GM12878 (cell line): Measurements from ENCODE around the gene BCL2. TPM values are rescaled to one million over a fixed set of nuclear protein-coding genes. Genes with fewer than 3 reads are reported as not detected.

Experiments
- ATAC-seq: fragments of 200-7000 bp; cut with Tn5 transposase; 3 replicates; pipeline ENCODE4 v1.9.1; 2020; ENCODE audit warnings: mild to moderate bottlenecking, moderate library complexity
- BruUV-seq: library from RNA; stranded (reverse); fragments of 400-500 nt; replicated peaks from 2 replicates; lab custom pipeline; 2021; lab: Mats Ljungman, UMichigan
- CTCF ChIA-PET: fragments of 300-600 bp; sonication (Branson Sonifier 250); formaldehyde crosslinking; extraction: SDS; loops from one replicate; lab custom pipeline; 2021; ENCODE audit warnings: inconsistent platforms; lab: Yijun Ruan, JAX
- POLR2A ChIA-PET: fragments of 350-600 bp; formaldehyde crosslinking; extraction: SDS; loops from one replicate; lab custom pipeline; 2021; ENCODE audit warnings: inconsistent platforms; lab: Charles Lee
- RAD21 ChIA-PET: fragments of 300-600 bp; sonication (Branson Sonifier 250); formaldehyde crosslinking; loops from one replicate; lab custom pipeline; 2023; ENCODE audit warnings: antibody characterized with exemption; ENCODE audit not compliant: unreplicated experiment; lab: Charles Lee
- SMC1A ChIA-PET: fragments of 300-600 bp; sonication (Branson Sonifier 250); formaldehyde crosslinking; loops from one replicate; lab custom pipeline; 2023; ENCODE audit not compliant: unreplicated experiment, uncharacterized antibody; lab: Charles Lee
- DNase-seq: peaks from one replicate; pipeline ENCODE4 v3.0.0-alpha.2; 2011; ENCODE audit warnings: low read depth, low spot score
- FAIRE-seq: peaks from 3 replicates; lab custom pipeline; 2011; peaks lifted over from hg19 to GRCh38; lab: Jason Lieb, UNC
- H2AFZ ChIP-seq: 2 replicates; pipeline ENCODE4 v1.6.0; 2011; ENCODE audit warnings: low read depth, low read length, control low read depth; ENCODE audit not compliant: control insufficient read depth
- H3K27ac ChIP-seq: 2 replicates; pipeline ENCODE4 v1.5.1; 2011; ENCODE audit warnings: control low read depth; ENCODE audit not compliant: control insufficient read depth, insufficient read depth
- H3K27me3 ChIP-seq, 2 experiments: replicated peaks in 1 of 2; 2 replicates each; pipeline versions ENCODE4 v1.6.0 to v1.6.1; 2011; ENCODE audit warnings: low read length in 1 of 2; ENCODE audit not compliant: control insufficient read depth in 2 of 2, insufficient read depth in 2 of 2
- H3K36me3 ChIP-seq, 2 experiments: 2 replicates each; pipeline ENCODE4 v1.5.1; 2011; ENCODE audit warnings: low read length in 1 of 2; ENCODE audit not compliant: control insufficient read depth in 2 of 2, insufficient read depth in 2 of 2
- H3K4me1 ChIP-seq: 2 replicates; pipeline ENCODE4 v1.6.1; 2011; ENCODE audit warnings: mild to moderate bottlenecking, low read length, moderate library complexity, mixed read lengths; ENCODE audit not compliant: control insufficient read depth, insufficient read depth
- H3K4me2 ChIP-seq: 2 replicates; pipeline ENCODE4 v1.6.0; 2011; ENCODE audit warnings: control low read depth; ENCODE audit not compliant: control insufficient read depth, insufficient read depth
- H3K4me3 ChIP-seq: fragments of 200-600 bp; sonication (generic); 2 replicates; pipeline ENCODE4 v1.5.1; 2016
- H3K79me2 ChIP-seq: 2 replicates; pipeline ENCODE4 v1.6.0; 2011; ENCODE audit warnings: low read length; ENCODE audit not compliant: control insufficient read depth, insufficient read depth
- H3K9ac ChIP-seq: 2 replicates; pipeline ENCODE4 v1.8.0; 2011; ENCODE audit warnings: low read length, control low read depth, mixed read lengths; ENCODE audit not compliant: control insufficient read depth, insufficient read depth
- H3K9me3 ChIP-seq: replicated peaks from 3 replicates; pipeline ENCODE4 v1.5.1; 2011; ENCODE audit warnings: mild to moderate bottlenecking, low read length; ENCODE audit not compliant: control insufficient read depth, insufficient read depth
- H4K20me1 ChIP-seq: 2 replicates; pipeline ENCODE4 v1.6.0; 2011; ENCODE audit not compliant: control insufficient read depth, insufficient read depth
- FOS ChIP-seq: IDR thresholded peaks from 3 replicates; pipeline ENCODE4 v1.6.1; 2011; ENCODE audit warnings: borderline replicate concordance; ENCODE audit not compliant: insufficient read length; ENCODE audit errors: extremely low read depth
- FOXM1 ChIP-seq: IDR thresholded peaks from 2 replicates; pipeline ENCODE4 v1.6.1; 2012; ENCODE audit warnings: low read depth, mild to moderate bottlenecking, inconsistent platforms, low read length, moderate library complexity
- KAT2A ChIP-seq: conservative IDR thresholded peaks from 2 replicates; pipeline ENCODE4 v1.6.1; 2011; ENCODE audit warnings: low read depth, low read length; ENCODE audit not compliant: control insufficient read depth
- MTA2 ChIP-seq: fragments of 450-650 bp; IDR thresholded peaks from 2 replicates; pipeline ENCODE4 v1.6.1; 2016; ENCODE audit warnings: low read depth, mild to moderate bottlenecking, moderate library complexity
- RAD21 ChIP-seq: IDR thresholded peaks from 2 replicates; pipeline ENCODE4 v1.6.1; 2011; ENCODE audit warnings: mild to moderate bottlenecking, low read depth, low read length, moderate library complexity; ENCODE audit not compliant: insufficient read depth
- RBBP5 ChIP-seq: fragments of 200-600 bp; sonication (generic); conservative IDR thresholded peaks from 2 replicates; pipeline ENCODE4 v1.6.1; 2016
- RCOR1 ChIP-seq: conservative IDR thresholded peaks from 2 replicates; pipeline ENCODE4 v1.6.1; 2012; ENCODE audit warnings: low read depth, low read length, improper control_type of control experiment
- SREBF1 ChIP-seq: IDR thresholded peaks from 2 replicates; pipeline ENCODE4 v1.6.1; 2012; ENCODE audit warnings: mild to moderate bottlenecking, low read length
- STAT1 ChIP-seq: fragments of 450-650 bp; conservative IDR thresholded peaks from 2 replicates; pipeline ENCODE4 v1.6.1; 2014; ENCODE audit warnings: antibody characterized with exemption, mild to moderate bottlenecking
- WGBS: methylation state at CpG from one replicate; pipeline ENCODE4 v1.1.6; 2016; ENCODE audit warnings: low lambda C conversion rate; ENCODE audit not compliant: insufficient replicate concordance, insufficient coverage; ENCODE audit errors: missing lambda C conversion rate; 5-methylcytosine and 5-hydroxymethylcytosine counted together
- in situ Hi-C: fragments of 300-500 bp; cut with MboI; formaldehyde crosslinking; loops from 9 replicates; pipeline ENCODE4 v1.14.3; 2018; ENCODE audit warnings: mixed read lengths
- intact Hi-C: fragments of 100-400 bp; cut with micrococcal nuclease; formaldehyde crosslinking; loops from one replicate; pipeline ENCODE4 v1.14.2; 2022; ENCODE audit not compliant: unreplicated experiment
- polyA plus RNA-seq, 11 experiments: library from polyadenylated mRNA; depleted of rRNA in 4 of 11; unstranded in 6 of 11; stranded (reverse) in 5 of 11; fragments of >200 nt; fragmentation: Nextera tagmentation in 4 of 11; fragmentation: Illumina TruSeq in 1 of 11; extraction: Ambion mirVana in 4 of 11; extraction: Trizol in 1 of 11; gene quantifications; 1 replicate in 1 of 11; 2 replicates in 10 of 11; pipeline versions ENCODE4 v1.2.1 to v1.2.3, GENCODE V29; 2011 to 2016; ENCODE audit warnings: inconsistent platforms in 2 of 11, missing spikeins in 2 of 11, low read depth in 1 of 11
- total RNA-seq, 4 experiments: library from RNA; depleted of rRNA in 3 of 4; stranded (reverse); fragments of >200 nt in 3 of 4; fragmentation: Illumina TruSeq in 1 of 4; extraction: Trizol in 1 of 4; gene quantifications; 2 replicates each; pipeline versions ENCODE4 v1.2.1 to v1.2.3, GENCODE V29; 2013 to 2021
- TF ChIP-seq, protein P1 (sequence below): fragments of 450-650 bp; IDR thresholded peaks from 2 replicates; pipeline ENCODE4 v1.6.1; 2017; ENCODE audit warnings: antibody characterized with exemption, mild to moderate bottlenecking, moderate library complexity
- TF ChIP-seq, protein P2 (sequence below): fragments of 450-650 bp; IDR thresholded peaks from 2 replicates; pipeline ENCODE4 v1.6.1; 2017; ENCODE audit warnings: mild to moderate bottlenecking, low read depth, inconsistent platforms; ENCODE audit not compliant: poor library complexity, severe bottlenecking
- TF ChIP-seq, protein P3 (sequence below): fragments of 450-650 bp; IDR thresholded peaks from 2 replicates; pipeline ENCODE4 v1.6.1; 2017; ENCODE audit warnings: borderline replicate concordance

The BCL2 gene
- total and polyA plus RNA-seq, 10 of the 15 experiments (the other 5 are each of a cell fraction or from before 2014, with no cell fraction given): 4.1 to 47.8 (median 19.3) TPM

DNA sequence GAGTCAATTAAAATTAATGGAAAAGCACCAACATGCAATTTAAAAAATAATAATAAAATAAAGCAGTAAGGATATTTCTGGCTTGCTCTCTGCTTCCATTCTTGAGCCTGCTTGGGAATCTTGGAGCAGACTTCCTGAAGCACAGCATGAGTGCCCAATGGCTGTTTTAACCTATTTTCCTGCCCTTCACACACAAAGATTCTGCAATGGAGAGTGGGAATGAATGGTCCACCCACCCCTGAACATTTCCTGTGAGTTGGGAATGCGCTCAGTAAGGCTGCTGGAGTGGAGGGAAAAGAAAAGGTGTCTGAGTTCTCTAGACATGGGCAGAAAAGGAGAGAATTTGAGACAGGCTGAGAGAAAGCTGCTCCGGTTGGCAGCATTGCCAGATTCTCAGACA lies 140.6 kb downstream of the BCL2 start:
- RAD21 ChIA-PET: interaction anchor here (1.5 to 5.5 kb wide), 2 partner anchors 16 to 143 kb away, joined by 4 to 51 read pairs; no protein-coding TSS in a partner anchor
- intact Hi-C loops: no loop called here
- Histone ChIP-seq H3K4me3 (no peak overlapping the region), H3K4me1 (peaks cover 82% of the 10 kb centered on the region), H3K27ac (peak overlapping the region; percentile 64), H3K4me2 (peak overlapping the region; percentile 22; the same call in 1 of the 2 replicates), H3K36me3 (peaks cover 0 to 1% of the 10 kb centered on the region in 2 experiments; a peak in 3 of 4 replicates), H3K9ac (no peak overlapping the region), H4K20me1 (no peaks in the 10 kb centered on the region), H3K27me3 (no peaks in the 10 kb centered on the region), H2AFZ (no peak overlapping the region), H3K79me2 (peaks cover 92% of the 10 kb centered on the region), H3K9me3 (peaks cover 11% of the 10 kb centered on the region)
- in situ Hi-C loops: no loop called here
- no peak for FAIRE-seq
- SMC1A ChIA-PET: interaction anchor here (1.1 to 4.5 kb wide), 4 partner anchors 16 to 128 kb away, joined by 3 to 50 read pairs (median 3); no protein-coding TSS in a partner anchor
- WGBS: 100% methylated on average over 2 of the region's 2 CpGs
- CTCF ChIA-PET: interaction anchor here (1.4 kb wide), 1 partner anchor 17 kb away, joined by 5 read pairs; no protein-coding TSS in a partner anchor
- no peak for DNase-seq
- POLR2A ChIA-PET: interaction anchor here (1.1 to 1.9 kb wide), 2 partner anchors 37 to 100 kb away, joined by 3 to 5 read pairs; no protein-coding TSS in a partner anchor
- no TSS peak for BruUV-seq
- ATAC-seq: no peak
- TF ChIP-seq RCOR1 (no peak), KAT2A (no peak), FOXM1 (no peak), RBBP5 (no peak), STAT1 (no peak), FOS (no peak), SREBF1 (no peak), RAD21 (no peak), MTA2 (no peak)
- TF ChIP-seq, protein P1, sequence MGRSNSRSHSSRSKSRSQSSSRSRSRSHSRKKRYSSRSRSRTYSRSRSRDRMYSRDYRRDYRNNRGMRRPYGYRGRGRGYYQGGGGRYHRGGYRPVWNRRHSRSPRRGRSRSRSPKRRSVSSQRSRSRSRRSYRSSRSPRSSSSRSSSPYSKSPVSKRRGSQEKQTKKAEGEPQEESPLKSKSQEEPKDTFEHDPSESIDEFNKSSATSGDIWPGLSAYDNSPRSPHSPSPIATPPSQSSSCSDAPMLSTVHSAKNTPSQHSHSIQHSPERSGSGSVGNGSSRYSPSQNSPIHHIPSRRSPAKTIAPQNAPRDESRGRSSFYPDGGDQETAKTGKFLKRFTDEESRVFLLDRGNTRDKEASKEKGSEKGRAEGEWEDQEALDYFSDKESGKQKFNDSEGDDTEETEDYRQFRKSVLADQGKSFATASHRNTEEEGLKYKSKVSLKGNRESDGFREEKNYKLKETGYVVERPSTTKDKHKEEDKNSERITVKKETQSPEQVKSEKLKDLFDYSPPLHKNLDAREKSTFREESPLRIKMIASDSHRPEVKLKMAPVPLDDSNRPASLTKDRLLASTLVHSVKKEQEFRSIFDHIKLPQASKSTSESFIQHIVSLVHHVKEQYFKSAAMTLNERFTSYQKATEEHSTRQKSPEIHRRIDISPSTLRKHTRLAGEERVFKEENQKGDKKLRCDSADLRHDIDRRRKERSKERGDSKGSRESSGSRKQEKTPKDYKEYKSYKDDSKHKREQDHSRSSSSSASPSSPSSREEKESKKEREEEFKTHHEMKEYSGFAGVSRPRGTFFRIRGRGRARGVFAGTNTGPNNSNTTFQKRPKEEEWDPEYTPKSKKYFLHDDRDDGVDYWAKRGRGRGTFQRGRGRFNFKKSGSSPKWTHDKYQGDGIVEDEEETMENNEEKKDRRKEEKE: no peak
- TF ChIP-seq, protein P2, sequence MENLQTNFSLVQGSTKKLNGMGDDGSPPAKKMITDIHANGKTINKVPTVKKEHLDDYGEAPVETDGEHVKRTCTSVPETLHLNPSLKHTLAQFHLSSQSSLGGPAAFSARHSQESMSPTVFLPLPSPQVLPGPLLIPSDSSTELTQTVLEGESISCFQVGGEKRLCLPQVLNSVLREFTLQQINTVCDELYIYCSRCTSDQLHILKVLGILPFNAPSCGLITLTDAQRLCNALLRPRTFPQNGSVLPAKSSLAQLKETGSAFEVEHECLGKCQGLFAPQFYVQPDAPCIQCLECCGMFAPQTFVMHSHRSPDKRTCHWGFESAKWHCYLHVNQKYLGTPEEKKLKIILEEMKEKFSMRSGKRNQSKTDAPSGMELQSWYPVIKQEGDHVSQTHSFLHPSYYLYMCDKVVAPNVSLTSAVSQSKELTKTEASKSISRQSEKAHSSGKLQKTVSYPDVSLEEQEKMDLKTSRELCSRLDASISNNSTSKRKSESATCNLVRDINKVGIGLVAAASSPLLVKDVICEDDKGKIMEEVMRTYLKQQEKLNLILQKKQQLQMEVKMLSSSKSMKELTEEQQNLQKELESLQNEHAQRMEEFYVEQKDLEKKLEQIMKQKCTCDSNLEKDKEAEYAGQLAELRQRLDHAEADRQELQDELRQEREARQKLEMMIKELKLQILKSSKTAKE: no peak
- TF ChIP-seq, protein P3, sequence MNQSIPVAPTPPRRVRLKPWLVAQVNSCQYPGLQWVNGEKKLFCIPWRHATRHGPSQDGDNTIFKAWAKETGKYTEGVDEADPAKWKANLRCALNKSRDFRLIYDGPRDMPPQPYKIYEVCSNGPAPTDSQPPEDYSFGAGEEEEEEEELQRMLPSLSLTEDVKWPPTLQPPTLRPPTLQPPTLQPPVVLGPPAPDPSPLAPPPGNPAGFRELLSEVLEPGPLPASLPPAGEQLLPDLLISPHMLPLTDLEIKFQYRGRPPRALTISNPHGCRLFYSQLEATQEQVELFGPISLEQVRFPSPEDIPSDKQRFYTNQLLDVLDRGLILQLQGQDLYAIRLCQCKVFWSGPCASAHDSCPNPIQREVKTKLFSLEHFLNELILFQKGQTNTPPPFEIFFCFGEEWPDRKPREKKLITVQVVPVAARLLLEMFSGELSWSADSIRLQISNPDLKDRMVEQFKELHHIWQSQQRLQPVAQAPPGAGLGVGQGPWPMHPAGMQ: no peak
